Measurements from ENCODE around the gene FBXO10. TPM values are rescaled to one million over a fixed set of nuclear protein-coding genes. Genes with fewer than 3 reads are reported as not detected.

FBXO10 gene
- total RNA-seq, 2 donors from 2014 or later: 5.4 to 6.1 TPM

- intact Hi-C loops (cut with DNase I): loop anchor here in 1 of 2 donors (5.0 kb wide), 1 partner anchor 53 kb away; no protein-coding TSS in a partner anchor
- DNase-seq (ENCODE audit: low spot score): peak; percentile 99
These were observed 110.7 kb downstream of the FBXO10 start, which contains the start of gene ZBTB5 for GRCh38 chr9:37465249-37466036. Gene ZBTB5, minus strand, starts transcription at chr9:37465450. Its CDS starts 22,899 bp downstream, at chr9:37442551.

DNA sequence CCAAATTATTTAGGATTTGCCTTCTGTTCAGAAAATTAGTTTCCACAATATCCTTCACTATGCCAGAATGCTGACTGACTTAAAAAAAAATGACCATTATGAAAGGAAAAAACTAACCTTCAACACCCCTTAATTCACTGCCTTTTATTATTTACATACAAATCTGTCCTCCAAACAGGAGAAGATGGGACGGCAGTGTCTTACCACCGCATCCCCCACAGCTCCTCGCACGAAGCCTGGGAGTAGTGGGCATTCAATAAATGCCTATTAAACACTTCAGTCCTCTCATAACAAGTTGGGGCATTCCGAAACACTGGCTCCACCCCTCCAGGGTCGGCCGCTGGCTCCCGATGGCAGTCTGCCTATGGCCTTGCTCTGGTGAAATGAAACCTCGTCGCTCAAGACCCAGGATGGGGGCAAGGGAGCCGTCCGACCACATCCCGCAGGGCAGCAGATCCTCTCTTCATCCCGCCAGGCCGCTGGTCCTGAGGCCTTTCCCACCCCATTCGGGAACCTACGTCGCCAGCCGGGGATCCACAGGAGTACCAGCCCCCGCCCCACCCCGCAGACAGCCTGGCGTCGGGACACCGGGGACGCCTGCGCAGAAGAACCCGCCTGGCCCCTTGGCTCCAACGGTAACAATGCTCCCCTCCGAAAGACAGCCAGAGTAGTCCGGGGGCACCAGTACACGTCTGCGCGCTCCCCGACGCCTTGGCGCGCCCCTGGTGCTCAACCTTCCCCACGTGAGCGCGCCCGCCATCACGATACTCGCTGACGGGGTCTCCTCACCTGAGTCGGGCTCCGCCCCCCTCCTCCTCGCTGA lies 111.5 kb downstream of the FBXO10 start:
- peak; percentile 93 for DNase-seq (ENCODE audit: low spot score)
- intact Hi-C loops (cut with DNase I): loop anchor here in 1 of 2 donors (5.0 kb wide), 1 partner anchor 52 kb away; no protein-coding TSS in a partner anchor

GRCh38 chr9:37464006-37464405 lies 112.2 kb downstream of the FBXO10 start:
- intact Hi-C loops (cut with DNase I): no loop called here

More at GRCh38 chr9:37464006-37464405, 112.2 kb downstream of the FBXO10 start:
- no peak for DNase-seq (ENCODE audit: low spot score)

Other genes with a start within 250 kb of the FBXO10 start
- gene GRHPR, start 153.7 kb downstream of the FBXO10 start, total RNA-seq: 10 to 100 TPM; 59.0 to 70.6 TPM
- gene ZBTB5, start 110.9 kb downstream of the FBXO10 start, total RNA-seq: 1 to 10 TPM; 6.9 to 7.4 TPM
- gene POLR1E, start 90.4 kb downstream of the FBXO10 start, total RNA-seq: 10 to 100 TPM; 16.9 to 18.5 TPM
- gene TOMM5, start 16.2 kb upstream of the FBXO10 start, total RNA-seq: 10 to 100 TPM; 55.9 to 62.9 TPM
- gene FRMPD1, start 74.6 kb upstream of the FBXO10 start, total RNA-seq: under 1 TPM in 1 of 2 donors, not detected in 1; 0.05 TPM
- gene TRMT10B, start 177.4 kb upstream of the FBXO10 start, total RNA-seq: 1 to 10 TPM; 7.4 to 9.9 TPM
- 10 to 100 TPM; 18.3 to 25.3 TPM for gene EXOSC3, start 208.7 kb upstream of the FBXO10 start, total RNA-seq
- gene DCAF10, start 224.4 kb upstream of the FBXO10 start, total RNA-seq: 10 to 100 TPM; 23.2 to 27.7 TPM

Data from posterior vena cava (tissue), 2 donors.